Measurements from ENCODE around the gene RND3.

- TF ChIP-seq CTCF (IDR thresholded peaks at IDR 0.05; ENCODE audit: borderline replicate concordance, extremely low read depth, low read length, poor library complexity, severe bottlenecking) (no peak), EZH2 (IDR thresholded peaks at IDR 0.05; ENCODE audit: borderline replicate concordance, low read depth, low read length, severe bottlenecking) (no peak)
These were observed 66.3 kb downstream of the RND3 start for GRCh38 chr2:150421126-150421651.

Data from DND-41 (cell line).